ENCODE data around the gene GPC5. TPM values are rescaled to one million over a fixed set of nuclear protein-coding genes. Genes with fewer than 3 reads are reported as not detected.

GPC5 gene
- total and polyA plus RNA-seq, 2 of the 8 experiments (the other 6 are each of a cell fraction or from before 2014, with no cell fraction given) = 0.20 to 0.39 TPM

DNA sequence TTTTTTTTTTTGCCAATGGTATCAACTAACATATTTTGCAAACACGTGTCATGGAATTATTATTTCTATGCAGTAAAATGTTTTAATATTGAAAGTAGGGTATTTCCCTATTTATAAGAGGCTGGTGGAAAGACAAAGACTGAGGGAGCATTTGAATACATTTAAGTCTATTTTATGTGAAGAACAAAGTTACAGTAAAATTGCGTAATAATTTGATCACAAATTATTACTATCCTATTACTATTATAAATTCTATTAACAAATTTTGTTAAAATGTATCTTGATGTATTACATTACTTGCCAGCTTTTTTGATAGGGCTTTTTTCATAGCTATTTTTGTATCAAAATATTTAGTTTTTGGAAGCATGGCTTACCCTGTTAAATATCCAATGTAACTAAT is 58.4 kb downstream of the GPC5 start:
- H3K4me2 ChIP-seq (ENCODE audit: insufficient read depth in 1 of 2, low read depth in 2 of 2, low read length in 2 of 2) = no peak overlapping the region
- H2BK120ac ChIP-seq (replicated peaks; ENCODE audit: low read depth, low read length) = no peak overlapping the region
- TF ChIP-seq CEBPB (IDR thresholded peaks at IDR 0.05; ENCODE audit: low read depth, low read length) (peak; percentile 75; the same call in 1 of the 2 replicates), JUND (IDR thresholded peaks at IDR 0.05; ENCODE audit: low read length) (no peak)
- no peaks in the 10 kb centered on the region for H3K79me2 ChIP-seq (ENCODE audit: control insufficient read depth in 1 of 2, insufficient read depth in 2 of 2, low read length in 2 of 2)
- FAIRE-seq = no peak
- H3K23ac ChIP-seq (ENCODE audit: insufficient read length) = no peak overlapping the region
- no peak overlapping the region for H2BK15ac ChIP-seq (ENCODE audit: low read length)
- no peak overlapping the region for H3K4me3 ChIP-seq (ENCODE audit: extremely low read depth in 1 of 4, insufficient read depth in 2 of 4, low read depth in 3 of 4, low read length in 4 of 4)
- no peak overlapping the region for H2AK5ac ChIP-seq (ENCODE audit: low read depth, low read length)
- WGBS, 2 experiments (ENCODE audit: extremely low coverage in 1 of 2, insufficient coverage in 1 of 2, insufficient read length in 1 of 2, insufficient replicate concordance in 2 of 2, low coverage in 1 of 2, low lambda C conversion rate in 2 of 2, missing lambda C conversion rate in 1 of 2) = 94% methylated on average over 2 of the region's 2 CpGs; no CpG with 5 or more reads in 1 of the 2 experiments
- no peak overlapping the region for H3K18ac ChIP-seq (ENCODE audit: extremely low read depth, low read length)
- H2BK20ac ChIP-seq (ENCODE audit: low read length) = no peak overlapping the region
- no peaks in the 10 kb centered on the region for H3K4me1 ChIP-seq (replicated peaks in 1 of 4; ENCODE audit: control insufficient read depth in 3 of 4, insufficient read depth in 4 of 4, low read length in 3 of 4)
- no peaks in the 10 kb centered on the region for H4K20me1 ChIP-seq (replicated peaks in 1 of 2; ENCODE audit: control insufficient read depth in 1 of 2, insufficient read depth in 2 of 2, low read length in 2 of 2)
- no peak overlapping the region for H2BK5ac ChIP-seq (ENCODE audit: low read depth, low read length)
- no peak overlapping the region for H3K4ac ChIP-seq (replicated peaks; ENCODE audit: insufficient read length, low read depth, low read length)
- no peak for DNase-seq (ENCODE audit: low read depth in 1 of 2, low spot score in 2 of 2)
- H3K36me3 ChIP-seq (ENCODE audit: control insufficient read depth in 2 of 4, insufficient read depth in 4 of 4, low read length in 3 of 4) = no peaks in the 10 kb centered on the region
- no peak overlapping the region for H3K56ac ChIP-seq (replicated peaks; ENCODE audit: insufficient read length, low read depth, low read length)
- no peak overlapping the region for H2AFZ ChIP-seq (ENCODE audit: low read length)
- H4K91ac ChIP-seq (replicated peaks; ENCODE audit: insufficient read length, low read length) = no peak overlapping the region
- POLR2A ChIA-PET (ENCODE audit: partially characterized antibody) = no interaction called here
- H3K9me3 ChIP-seq (ENCODE audit: insufficient read depth in 2 of 2, low read depth in 1 of 2, low read length in 1 of 2) = no peaks in the 10 kb centered on the region
- no peak overlapping the region for H3K27ac ChIP-seq (ENCODE audit: low read depth, low read length)
- CTCF ChIA-PET (ENCODE audit: partially characterized antibody) = no interaction called here
- H2BK12ac ChIP-seq (ENCODE audit: low read depth, low read length) = no peak overlapping the region
- H3K23me2 ChIP-seq (ENCODE audit: low read depth, low read length) = no peaks in the 10 kb centered on the region
- no peaks in the 10 kb centered on the region for H3K79me1 ChIP-seq (ENCODE audit: low read depth, low read length)
- H3K9ac ChIP-seq (replicated peaks in 1 of 4; ENCODE audit: extremely low read depth in 1 of 4, low read depth in 3 of 4, low read length in 3 of 4) = no peak overlapping the region
- no peak overlapping the region for H4K5ac ChIP-seq (ENCODE audit: insufficient read length, low read depth, low read length)
- no peak overlapping the region for H4K8ac ChIP-seq (ENCODE audit: extremely low read depth, insufficient read depth, low read length)
- H3K14ac ChIP-seq (ENCODE audit: insufficient read length) = no peak overlapping the region
- H3K27me3 ChIP-seq (replicated peaks in 1 of 4; ENCODE audit: control insufficient read depth in 3 of 4, extremely low read depth in 1 of 4, insufficient read depth in 3 of 4, low read length in 3 of 4) = no peaks in the 10 kb centered on the region

All from H1 (cell line).